GM18861 (cell line): ENCODE data around the gene COL1A1.

Source experiments
- ATAC-seq: cut with Tn5 transposase; IDR thresholded peaks from one replicate; pipeline ENCODE4 v1.9.1; 2021; ENCODE audit not compliant: unreplicated experiment

COL1A1 gene

GRCh38 chr17:50145532-50146229, 55.8 kb downstream of the COL1A1 start:
- no peak for ATAC-seq

DNA sequence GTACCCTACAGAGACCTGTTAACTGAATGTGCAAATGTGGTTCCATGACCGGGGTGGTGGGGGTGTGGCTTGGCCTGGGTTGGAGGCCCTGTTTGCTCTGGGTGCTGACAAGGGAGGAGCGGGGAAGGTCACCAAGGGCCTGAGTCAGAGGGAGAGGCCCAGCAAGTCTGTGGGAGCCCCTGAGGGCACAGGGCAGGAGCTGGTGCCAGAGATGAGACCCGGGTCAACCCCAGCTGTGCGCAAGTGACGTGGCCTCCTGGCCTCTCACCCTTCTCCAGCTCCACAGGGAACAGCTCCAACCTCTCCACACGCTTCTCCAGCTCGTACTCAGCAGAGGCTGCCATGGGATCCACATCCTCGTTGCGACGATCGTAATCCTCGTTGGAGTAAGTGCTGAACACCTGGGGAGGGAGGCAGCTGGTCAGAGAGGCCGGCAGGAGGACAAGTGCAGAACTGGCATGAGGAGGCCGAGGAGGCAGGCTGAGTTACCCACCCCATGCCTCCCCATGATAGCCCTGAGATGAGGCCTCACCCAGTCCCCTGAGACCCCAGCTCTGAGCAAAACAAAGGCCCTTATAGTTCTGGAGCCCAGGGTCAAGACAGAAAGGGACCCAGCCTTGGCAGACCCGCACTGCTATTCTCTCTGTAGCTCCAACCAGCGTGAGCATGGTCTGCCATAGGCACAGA, 56.4 kb downstream of the COL1A1 start:
- ATAC-seq: no peak

GRCh38 chr17:50144355-50144754, 57.1 kb downstream of the COL1A1 start:
- no peak for ATAC-seq

- no peak for ATAC-seq
Observed at GRCh38 chr17:50143461-50144176, 57.8 kb downstream of the COL1A1 start.

GRCh38 chr17:50141745-50142110, 59.7 kb downstream of the COL1A1 start:
- ATAC-seq: no peak

DNA sequence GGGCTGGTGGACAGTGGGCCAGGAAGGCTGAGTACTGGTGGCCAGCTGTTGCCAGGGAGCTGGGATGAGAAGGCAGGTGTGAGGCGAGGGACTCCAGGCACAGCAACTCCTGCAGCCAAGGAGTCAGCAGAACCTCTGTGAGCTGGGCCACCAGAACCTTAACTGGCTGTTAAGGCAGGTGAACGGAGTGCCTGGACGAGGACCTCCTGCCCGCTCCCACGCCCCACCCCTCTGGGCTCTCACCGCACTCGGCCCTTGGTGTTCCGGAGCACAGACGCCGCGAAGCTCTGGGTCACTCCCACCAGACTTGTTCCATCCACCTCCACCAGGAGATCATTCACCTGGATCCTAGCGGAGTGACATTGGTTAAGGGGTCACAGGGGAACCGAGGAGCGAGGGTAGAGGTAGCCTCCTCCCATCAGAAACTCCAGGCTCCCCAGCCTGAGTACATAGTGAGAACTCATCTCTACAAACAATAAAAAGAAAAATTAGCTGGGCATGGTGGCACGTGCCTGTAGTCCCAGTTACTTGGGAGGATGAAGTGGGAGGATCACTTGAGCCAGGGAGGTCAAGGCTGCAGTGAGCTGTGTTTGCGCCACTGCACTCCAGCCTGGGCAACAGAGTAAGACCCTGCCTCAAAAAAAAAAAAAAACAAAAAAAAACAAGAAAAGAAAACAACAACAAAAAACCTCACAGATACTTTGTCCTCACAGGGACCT, 60.2 kb downstream of the COL1A1 start:
- ATAC-seq: no peak

DNA sequence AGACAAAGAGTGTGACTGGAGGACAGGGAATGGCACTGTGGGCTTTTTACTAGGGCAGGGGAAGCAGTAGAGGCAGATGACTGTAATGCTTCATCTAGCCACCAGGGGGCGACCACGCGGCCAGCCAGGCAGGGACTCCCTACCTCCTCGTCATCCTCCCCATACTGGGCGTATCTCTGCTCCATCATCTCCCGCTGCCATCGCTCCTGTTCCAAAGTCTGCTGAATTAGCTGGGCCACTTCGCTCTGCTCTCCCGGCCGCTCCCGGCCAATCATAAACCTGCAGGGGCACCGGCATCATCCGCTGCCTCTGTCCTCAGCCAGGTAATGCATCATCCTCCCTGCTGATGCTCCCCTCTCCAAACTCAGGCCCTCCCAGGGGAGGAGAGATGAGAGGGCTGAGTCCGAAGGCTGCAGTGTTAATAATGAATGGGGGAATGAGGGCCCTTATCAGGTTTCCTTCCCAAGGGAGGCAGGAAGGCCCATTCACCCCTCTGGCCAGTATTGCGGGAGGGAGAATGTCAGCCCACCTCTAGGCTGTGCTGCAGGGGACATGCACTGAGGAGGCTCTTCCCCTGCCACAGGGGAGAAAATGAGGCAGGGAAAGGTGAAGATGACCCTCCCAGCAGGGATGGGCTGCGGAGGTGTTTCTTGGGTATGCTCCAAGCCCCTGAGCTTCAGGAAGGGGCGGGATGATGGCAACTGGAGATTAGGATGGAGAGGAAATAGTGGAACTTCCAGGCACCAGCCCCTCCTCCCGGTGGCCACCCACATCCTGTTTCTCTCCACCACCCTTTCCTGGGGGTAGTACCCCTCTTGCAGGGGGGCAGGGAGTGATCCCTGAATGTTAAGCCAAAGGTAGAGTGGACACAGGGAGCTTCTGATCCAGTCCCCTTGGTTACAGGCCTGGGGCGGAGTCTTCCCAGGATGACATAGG, 61.2 kb downstream of the COL1A1 start:
- no peak for ATAC-seq

- no peak for ATAC-seq
Observed at GRCh38 chr17:50139185-50139783, 62.1 kb downstream of the COL1A1 start.

GRCh38 chr17:50137042-50137441, 64.4 kb downstream of the COL1A1 start:
- no peak for ATAC-seq

GRCh38 chr17:50136096-50136687, 65.2 kb downstream of the COL1A1 start:
- ATAC-seq: no peak

- no peak for ATAC-seq
Observed at GRCh38 chr17:50135316-50136095, 65.9 kb downstream of the COL1A1 start.

DNA sequence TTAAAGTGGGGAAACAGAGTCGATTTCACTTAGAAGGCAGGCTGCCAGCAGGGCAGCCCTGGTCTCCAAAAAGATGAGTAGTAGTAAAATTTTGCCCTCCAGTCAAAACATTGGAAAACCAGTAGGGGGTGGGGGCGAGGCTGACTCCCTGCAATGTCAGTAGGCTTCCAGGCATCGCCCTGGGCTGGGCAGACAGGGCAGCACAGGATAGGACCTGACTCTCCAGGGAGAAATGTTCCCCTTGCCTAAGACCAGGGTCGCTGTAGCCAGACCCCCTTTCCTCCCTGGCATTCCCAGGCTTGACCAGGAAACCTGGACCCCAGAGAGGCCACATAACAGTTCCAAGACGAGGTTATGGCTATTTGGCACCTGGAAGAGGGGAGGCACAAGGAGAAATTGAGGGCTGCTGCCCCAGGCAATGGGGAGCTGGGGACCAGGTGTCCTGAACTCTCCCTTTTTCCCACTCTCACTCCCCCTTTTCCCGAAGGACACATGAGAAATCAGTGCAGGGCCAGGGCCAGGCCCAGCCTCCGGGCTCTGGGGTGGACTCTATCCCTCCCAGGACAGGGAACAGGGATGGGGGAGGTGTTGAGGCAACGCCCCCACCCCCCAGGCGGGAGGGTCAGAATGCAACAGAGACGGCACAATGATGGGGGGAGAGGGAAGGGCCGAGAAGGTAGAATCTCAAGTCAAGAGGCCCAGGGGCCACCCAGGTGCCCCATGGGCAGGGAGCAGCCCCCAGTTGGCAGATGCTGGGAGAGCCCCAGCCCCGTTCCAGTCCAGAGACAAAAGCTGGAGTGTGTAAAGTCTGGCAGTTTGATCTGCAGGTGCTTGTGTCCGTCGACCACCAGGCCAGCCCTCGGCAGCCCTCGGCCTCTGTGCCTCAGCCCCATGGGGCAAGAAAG, 67.0 kb downstream of the COL1A1 start:
- ATAC-seq: no peak

DNA sequence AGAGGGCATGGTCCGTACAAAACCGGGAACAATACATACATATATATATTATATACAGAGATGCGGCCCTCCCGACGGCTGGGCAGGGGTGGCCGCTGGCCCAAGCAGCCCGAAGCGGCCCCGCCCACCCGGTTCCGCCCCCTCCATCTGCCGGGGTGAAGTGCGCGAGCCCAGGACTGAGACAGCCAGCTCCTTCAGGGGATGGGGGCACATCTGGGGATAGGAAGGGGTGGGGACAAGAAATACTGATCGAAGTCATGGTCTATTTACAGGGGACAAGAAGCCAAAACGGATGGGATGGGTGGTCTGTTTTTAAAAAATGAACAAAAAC, 67.7 kb downstream of the COL1A1 start:
- ATAC-seq: no peak
